ENCODE data around the gene NMT2.

The NMT2 gene

GRCh38 chr10:15180736-15181135 lies 12.2 kb upstream of the NMT2 start:
- no peaks in the 10 kb centered on the region for H4K20me1 ChIP-seq (ENCODE audit: insufficient read depth, low read length)
- H3K4me3 ChIP-seq (ENCODE audit: low read length) = no peak overlapping the region
- no peaks in the 10 kb centered on the region for H3K79me2 ChIP-seq (ENCODE audit: low read length)
- H3K36me3 ChIP-seq (replicated peaks; ENCODE audit: low read depth, low read length) = no peaks in the 10 kb centered on the region
- H3K4me2 ChIP-seq (ENCODE audit: low read length) = no peak overlapping the region
- no peak overlapping the region for H2AFZ ChIP-seq (ENCODE audit: low read depth, low read length)
- no peaks in the 10 kb centered on the region for H3K9me3 ChIP-seq (ENCODE audit: insufficient read depth, low read length)
- no peaks in the 10 kb centered on the region for H3K4me1 ChIP-seq (ENCODE audit: low read length)
- TF ChIP-seq, protein P1, sequence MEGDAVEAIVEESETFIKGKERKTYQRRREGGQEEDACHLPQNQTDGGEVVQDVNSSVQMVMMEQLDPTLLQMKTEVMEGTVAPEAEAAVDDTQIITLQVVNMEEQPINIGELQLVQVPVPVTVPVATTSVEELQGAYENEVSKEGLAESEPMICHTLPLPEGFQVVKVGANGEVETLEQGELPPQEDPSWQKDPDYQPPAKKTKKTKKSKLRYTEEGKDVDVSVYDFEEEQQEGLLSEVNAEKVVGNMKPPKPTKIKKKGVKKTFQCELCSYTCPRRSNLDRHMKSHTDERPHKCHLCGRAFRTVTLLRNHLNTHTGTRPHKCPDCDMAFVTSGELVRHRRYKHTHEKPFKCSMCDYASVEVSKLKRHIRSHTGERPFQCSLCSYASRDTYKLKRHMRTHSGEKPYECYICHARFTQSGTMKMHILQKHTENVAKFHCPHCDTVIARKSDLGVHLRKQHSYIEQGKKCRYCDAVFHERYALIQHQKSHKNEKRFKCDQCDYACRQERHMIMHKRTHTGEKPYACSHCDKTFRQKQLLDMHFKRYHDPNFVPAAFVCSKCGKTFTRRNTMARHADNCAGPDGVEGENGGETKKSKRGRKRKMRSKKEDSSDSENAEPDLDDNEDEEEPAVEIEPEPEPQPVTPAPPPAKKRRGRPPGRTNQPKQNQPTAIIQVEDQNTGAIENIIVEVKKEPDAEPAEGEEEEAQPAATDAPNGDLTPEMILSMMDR (IDR thresholded peaks at IDR 0.05; ENCODE audit: low read depth, low read length) = no peak
- no peak for TF ChIP-seq EZH2phosphoT487 (IDR thresholded peaks at IDR 0.05; ENCODE audit: low read depth)
- no peaks in the 10 kb centered on the region for H3K27me3 ChIP-seq (ENCODE audit: low read depth, low read length)
- no peak overlapping the region for H3K9ac ChIP-seq (ENCODE audit: low read length)
- H3K27ac ChIP-seq (ENCODE audit: low read length) = no peak overlapping the region

GRCh38 chr10:15176269-15176668 lies 7.8 kb upstream of the NMT2 start:
- no peak overlapping the region for H3K4me3 ChIP-seq (ENCODE audit: low read length)
- H4K20me1 ChIP-seq (ENCODE audit: insufficient read depth, low read length) = no peaks in the 10 kb centered on the region
- no peaks in the 10 kb centered on the region for H3K36me3 ChIP-seq (replicated peaks; ENCODE audit: low read depth, low read length)
- H3K79me2 ChIP-seq (ENCODE audit: low read length) = no peaks in the 10 kb centered on the region
- no peaks in the 10 kb centered on the region for H3K27me3 ChIP-seq (ENCODE audit: low read depth, low read length)
- TF ChIP-seq, protein P1 (IDR thresholded peaks at IDR 0.05; ENCODE audit: low read depth, low read length) = no peak
- TF ChIP-seq EZH2phosphoT487 (IDR thresholded peaks at IDR 0.05; ENCODE audit: low read depth) = no peak
- H3K27ac ChIP-seq (ENCODE audit: low read length) = no peak overlapping the region
- H3K4me1 ChIP-seq (ENCODE audit: low read length) = no peaks in the 10 kb centered on the region
- no peak overlapping the region for H3K4me2 ChIP-seq (ENCODE audit: low read length)
- H3K9ac ChIP-seq (ENCODE audit: low read length) = no peak overlapping the region
- H2AFZ ChIP-seq (ENCODE audit: low read depth, low read length) = no peak overlapping the region
- no peaks in the 10 kb centered on the region for H3K9me3 ChIP-seq (ENCODE audit: insufficient read depth, low read length)

DNA sequence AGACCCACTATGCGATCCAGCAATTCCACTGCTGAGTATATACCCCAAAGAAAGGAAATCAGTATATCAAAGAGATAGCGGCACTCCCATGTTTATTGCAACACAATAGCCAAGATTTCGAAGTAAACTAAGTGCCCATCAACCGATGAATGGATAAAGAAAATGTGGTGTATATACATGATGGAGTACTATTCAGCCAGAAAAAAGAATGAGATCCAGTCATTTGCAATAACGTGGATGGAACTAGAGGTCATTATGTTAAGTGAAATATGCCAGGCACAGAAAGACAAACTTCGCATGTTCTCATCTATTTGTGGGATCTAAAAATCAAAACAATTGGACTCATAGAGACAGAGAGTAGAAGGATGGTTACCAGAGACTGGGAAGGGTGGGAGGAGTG lies 7.1 kb upstream of the NMT2 start:
- Histone ChIP-seq H3K79me2 (ENCODE audit: low read length) (no peaks in the 10 kb centered on the region), H2AFZ (ENCODE audit: low read depth, low read length) (no peak overlapping the region), H3K4me1 (ENCODE audit: low read length) (no peaks in the 10 kb centered on the region), H3K27ac (ENCODE audit: low read length) (no peak overlapping the region), H3K27me3 (ENCODE audit: low read depth, low read length) (no peaks in the 10 kb centered on the region), H4K20me1 (ENCODE audit: insufficient read depth, low read length) (no peaks in the 10 kb centered on the region), H3K4me3 (ENCODE audit: low read length) (no peak overlapping the region), H3K36me3 (replicated peaks; ENCODE audit: low read depth, low read length) (no peaks in the 10 kb centered on the region), H3K4me2 (ENCODE audit: low read length) (no peak overlapping the region), H3K9ac (ENCODE audit: low read length) (no peak overlapping the region), H3K9me3 (ENCODE audit: insufficient read depth, low read length) (no peaks in the 10 kb centered on the region)
- no peak for TF ChIP-seq EZH2phosphoT487 (IDR thresholded peaks at IDR 0.05; ENCODE audit: low read depth)
- TF ChIP-seq, protein P1 (IDR thresholded peaks at IDR 0.05; ENCODE audit: low read depth, low read length) = no peak

DNA sequence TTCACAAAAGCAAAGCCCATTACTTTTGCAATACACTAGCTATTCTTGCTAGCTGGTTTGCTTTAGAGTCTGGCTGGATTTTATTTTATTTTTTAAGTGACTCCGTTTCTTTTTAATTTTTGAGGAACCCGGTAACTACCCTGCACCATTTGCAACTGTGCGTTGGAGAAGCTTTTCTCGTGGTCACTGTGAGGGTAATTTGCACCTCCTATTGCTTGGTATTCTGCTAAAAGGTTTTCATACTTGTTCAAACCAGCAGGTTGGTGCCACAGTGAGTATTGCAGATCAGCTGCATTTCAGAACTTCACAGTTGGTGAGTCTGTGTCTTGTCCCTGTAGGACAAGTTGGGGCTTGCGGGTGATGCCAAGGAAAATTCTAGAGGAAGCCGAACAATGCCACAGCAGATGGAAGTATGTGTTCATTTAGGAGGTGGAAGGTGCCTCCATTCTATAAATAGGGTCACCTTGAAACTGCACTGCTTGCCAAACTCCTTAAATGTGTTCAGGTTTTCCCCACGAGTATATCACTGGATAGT lies 3.9 kb upstream of the NMT2 start:
- no peaks in the 10 kb centered on the region for H4K20me1 ChIP-seq (ENCODE audit: insufficient read depth, low read length)
- H3K27ac ChIP-seq (ENCODE audit: low read length) = no peak overlapping the region
- peaks cover 1% of the 10 kb centered on the region; the same call in 1 of the 2 replicates for H3K4me1 ChIP-seq (ENCODE audit: low read length)
- TF ChIP-seq, protein P1 (IDR thresholded peaks at IDR 0.05; ENCODE audit: low read depth, low read length) = no peak
- no peak for TF ChIP-seq EZH2phosphoT487 (IDR thresholded peaks at IDR 0.05; ENCODE audit: low read depth)
- 0 out of 2 replicates have a peak, but pooled peaks cover 5% of the 10 kb centered on the region for H3K27me3 ChIP-seq (ENCODE audit: low read depth, low read length)
- no peaks in the 10 kb centered on the region for H3K79me2 ChIP-seq (ENCODE audit: low read length)
- no peak overlapping the region for H3K9ac ChIP-seq (ENCODE audit: low read length)
- H2AFZ ChIP-seq (ENCODE audit: low read depth, low read length) = no peak overlapping the region
- no peaks in the 10 kb centered on the region for H3K9me3 ChIP-seq (ENCODE audit: insufficient read depth, low read length)
- H3K4me2 ChIP-seq (ENCODE audit: low read length) = no peak overlapping the region
- no peak overlapping the region for H3K4me3 ChIP-seq (ENCODE audit: low read length)
- no peaks in the 10 kb centered on the region for H3K36me3 ChIP-seq (replicated peaks; ENCODE audit: low read depth, low read length)
